DND-41 (cell line): ENCODE measurements around the gene SORBS1.

Experiments used
- EZH2 ChIP-seq: IDR thresholded peaks from 3 replicates; pipeline ENCODE4 v1.6.1; 2012; ENCODE audit warnings: borderline replicate concordance, low read depth, mild to moderate bottlenecking, moderate library complexity, low read length, inconsistent platforms; ENCODE audit not compliant: severe bottlenecking
- TF ChIP-seq, protein P1 (sequence below): IDR thresholded peaks from 2 replicates; pipeline ENCODE4 v1.5.1; 2012; ENCODE audit warnings: borderline replicate concordance, low read length, moderate library complexity, mild to moderate bottlenecking; ENCODE audit not compliant: poor library complexity, severe bottlenecking; ENCODE audit errors: extremely low read depth

DNA sequence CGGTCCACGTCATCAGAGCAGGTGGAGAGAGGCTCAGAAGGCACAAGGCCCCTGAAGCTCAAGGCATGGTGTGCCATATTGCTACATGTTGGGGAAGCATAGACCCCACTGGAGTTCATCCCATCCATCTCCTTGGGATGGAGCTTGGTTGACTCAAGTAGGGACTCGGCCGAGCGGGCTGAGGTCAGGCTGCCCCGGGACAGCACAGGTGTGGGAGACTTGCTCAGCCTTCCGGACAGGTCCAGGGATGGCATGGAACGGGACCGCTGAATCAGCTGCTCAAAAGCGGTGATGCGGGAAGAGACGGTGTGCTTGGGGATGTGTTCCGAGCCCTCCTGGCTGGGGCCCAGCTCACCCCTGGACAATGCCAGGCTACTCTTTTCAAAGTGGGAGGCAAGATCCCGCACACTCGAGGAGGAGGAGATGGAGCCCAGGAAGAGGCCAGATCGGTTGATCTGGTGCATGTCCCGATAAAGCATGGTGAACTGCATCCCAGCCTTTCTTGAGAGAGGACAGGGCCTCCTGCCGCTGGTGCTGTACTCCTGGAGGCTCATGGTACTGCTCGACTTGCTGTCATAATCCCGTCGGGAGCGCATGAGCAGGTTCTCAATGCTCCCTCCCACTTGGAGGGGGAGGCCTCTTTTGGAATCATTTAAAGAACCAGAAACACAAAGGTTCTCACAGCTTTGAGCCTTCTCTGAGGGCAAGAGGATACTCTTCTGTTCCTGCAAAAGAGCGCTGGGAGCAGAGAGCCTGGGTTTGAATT, 204.8 kb downstream of the SORBS1 start:
- TF ChIP-seq, protein P1, sequence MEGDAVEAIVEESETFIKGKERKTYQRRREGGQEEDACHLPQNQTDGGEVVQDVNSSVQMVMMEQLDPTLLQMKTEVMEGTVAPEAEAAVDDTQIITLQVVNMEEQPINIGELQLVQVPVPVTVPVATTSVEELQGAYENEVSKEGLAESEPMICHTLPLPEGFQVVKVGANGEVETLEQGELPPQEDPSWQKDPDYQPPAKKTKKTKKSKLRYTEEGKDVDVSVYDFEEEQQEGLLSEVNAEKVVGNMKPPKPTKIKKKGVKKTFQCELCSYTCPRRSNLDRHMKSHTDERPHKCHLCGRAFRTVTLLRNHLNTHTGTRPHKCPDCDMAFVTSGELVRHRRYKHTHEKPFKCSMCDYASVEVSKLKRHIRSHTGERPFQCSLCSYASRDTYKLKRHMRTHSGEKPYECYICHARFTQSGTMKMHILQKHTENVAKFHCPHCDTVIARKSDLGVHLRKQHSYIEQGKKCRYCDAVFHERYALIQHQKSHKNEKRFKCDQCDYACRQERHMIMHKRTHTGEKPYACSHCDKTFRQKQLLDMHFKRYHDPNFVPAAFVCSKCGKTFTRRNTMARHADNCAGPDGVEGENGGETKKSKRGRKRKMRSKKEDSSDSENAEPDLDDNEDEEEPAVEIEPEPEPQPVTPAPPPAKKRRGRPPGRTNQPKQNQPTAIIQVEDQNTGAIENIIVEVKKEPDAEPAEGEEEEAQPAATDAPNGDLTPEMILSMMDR: no peak
- no peak for TF ChIP-seq EZH2
